GM19043 (cell line): ENCODE results near the gene HAAO.
A peak's percentile ranks its signal among the peaks of the same experiment; 100 is the strongest.
"Not testable (repeated sequence)": the region's sequence is repeated elsewhere in the genome, so short reads cannot be mapped to it uniquely, and the experiment has no call there.

Experiments used
- ATAC-seq: cut with Tn5 transposase; IDR thresholded peaks from one replicate; pipeline ENCODE4 v1.9.1; 2021; ENCODE audit warnings: low read depth; ENCODE audit not compliant: unreplicated experiment

The HAAO gene

DNA sequence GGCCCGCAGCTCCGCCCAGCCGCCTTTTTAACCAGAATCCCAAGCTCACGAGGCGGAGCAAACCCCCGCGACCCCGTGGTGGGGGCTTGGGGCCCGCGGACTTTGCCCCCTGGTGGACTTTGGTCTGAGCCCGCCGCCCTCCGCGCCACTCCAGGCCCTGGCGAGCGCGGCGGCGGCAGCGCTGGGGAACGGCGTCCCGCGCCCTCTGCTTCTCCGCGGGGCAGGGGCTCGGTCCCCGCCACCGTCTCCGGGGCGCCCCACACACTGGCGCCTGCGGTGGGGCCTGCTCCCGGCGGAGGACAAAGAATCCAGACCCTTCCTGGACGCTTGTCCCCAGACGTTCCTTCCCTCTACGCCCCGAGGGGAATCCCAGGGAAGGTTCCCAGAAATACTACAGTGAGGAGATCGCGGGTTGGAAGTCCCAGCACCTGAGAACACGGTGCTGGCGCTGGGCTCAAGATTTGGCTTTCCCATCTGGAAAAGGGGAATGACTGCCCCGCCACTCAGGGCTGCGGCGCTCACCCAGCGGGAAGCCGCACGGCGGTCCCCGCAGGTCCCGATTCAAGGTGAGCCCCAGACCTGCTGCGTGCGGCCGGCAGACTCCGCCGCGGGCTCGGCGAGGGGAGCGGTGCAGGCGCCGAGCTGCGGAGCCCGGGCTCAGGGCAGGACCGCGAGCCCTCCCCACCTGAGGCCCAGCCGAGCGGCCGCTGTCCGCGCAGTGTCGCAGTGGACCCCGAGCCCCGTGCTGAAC is at the start of gene HAAO:
HAAO (minus strand) TSS at position 1 of the 751 bp plus-strand sequence. CDS start 47 bp downstream, outside the sequence.
- ATAC-seq: no peak

- no peak for ATAC-seq
Observed at GRCh38 chr2:42841344-42841743, 49.0 kb upstream of the HAAO start.

GRCh38 chr2:42840760-42841159 is 48.4 kb upstream of the HAAO start:
- ATAC-seq: no peak

DNA sequence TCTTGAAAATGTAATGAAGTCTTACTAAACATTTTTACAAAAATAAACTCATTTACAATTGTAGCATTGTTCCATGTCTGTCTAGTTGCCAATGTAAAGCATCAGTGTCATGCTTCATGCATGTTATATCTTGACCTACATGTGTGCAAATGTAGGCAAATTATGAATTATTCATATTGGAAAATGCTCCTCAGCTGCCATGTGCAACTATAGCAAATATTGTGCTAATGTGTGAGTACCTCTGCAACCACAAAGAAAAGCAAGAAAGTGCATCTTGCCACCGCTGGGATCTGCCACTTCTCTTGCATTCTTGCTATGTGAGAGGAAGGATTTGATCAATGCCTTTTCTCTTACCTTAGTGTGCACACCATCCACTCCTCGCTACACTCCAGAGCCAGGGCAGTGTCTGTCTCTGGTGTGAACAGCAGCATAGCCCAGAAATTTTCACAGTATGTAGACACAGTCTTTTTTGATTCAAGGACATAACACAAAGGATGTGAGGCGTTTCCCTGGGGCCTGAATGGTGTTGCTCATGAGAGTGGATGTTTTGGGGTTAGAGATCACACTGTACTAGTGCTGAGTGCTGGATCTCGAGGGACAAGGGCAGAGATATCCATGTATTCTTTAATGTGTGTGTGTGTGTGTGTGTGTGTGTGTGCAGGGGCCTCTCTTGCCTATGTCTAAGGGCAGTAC is 47.6 kb upstream of the HAAO start:
- no peak for ATAC-seq

DNA sequence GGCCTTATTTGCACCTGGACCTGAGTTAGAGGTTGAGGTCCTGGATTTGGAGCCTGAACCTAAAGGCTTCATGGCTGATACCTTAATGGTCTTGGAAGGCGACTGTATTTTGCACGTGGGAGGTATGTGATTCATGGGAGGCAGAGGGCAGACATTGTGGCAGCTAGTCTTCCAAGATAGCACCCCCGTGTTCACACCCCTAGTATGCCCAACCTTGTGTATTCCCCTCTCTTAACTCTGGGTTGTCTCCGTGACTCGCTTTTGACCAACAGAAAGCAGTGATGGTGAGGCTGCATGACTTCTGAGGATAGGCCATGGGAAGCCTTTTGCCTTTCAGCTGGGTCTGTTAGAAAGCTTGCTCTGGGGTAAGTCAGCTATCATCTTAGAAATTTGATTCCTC is 45.8 kb upstream of the HAAO start:
- no peak for ATAC-seq

DNA sequence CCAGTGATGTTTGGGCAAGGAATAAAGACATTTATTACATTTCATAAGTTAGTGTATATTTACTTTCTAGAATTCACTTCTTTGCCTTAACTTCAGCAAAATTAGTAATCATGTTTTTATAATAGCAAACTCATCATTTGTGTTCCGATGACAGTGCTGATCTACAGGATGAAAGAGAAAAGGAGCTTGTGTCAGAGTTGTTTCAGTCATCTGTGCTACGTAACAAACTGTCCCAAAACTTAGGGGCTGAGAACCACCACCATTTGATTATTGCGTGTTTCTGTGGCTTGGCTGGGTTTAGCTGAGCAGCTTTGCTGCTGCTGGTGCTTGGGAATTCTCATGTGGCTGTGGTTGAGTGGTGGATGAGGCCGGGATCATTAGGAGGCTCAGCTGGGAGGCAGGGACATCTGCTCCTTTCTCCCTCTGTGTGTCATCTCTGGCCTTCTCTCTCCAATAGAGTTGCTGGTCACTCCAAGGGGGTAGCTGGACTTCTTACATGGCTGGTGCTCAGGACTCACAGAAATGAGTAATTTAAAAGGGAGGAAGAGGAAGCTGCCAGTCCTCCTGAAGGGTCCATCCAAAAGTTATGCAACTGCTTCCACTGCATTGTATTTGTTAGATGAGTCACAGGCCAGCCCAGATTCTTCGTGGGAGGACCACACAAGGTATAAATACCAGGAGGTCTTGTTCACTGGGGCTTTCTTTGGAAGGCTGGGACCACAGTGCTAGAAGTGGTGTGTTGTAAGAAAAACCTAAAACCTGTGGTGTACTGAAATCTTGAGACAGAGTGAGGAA is 43.4 kb upstream of the HAAO start:
- ATAC-seq: no peak

- no peak for ATAC-seq
Observed at GRCh38 chr2:42834161-42834560, 41.8 kb upstream of the HAAO start.

DNA sequence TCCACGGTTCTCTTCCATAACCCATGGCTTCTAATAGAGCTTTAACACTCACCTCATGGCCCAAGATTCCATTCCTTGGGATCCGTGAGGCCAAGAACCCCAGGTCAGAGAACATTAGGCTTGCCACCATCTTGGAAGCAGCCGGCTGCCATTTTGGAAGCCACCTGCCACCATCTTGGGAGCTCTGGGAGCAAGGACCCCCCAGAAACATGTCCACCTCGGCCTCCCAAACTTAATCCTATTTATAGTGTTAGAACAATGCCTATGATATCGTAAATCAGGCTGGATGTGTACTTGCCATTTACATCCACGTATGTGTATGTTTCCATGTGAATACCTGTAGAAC is 39.9 kb upstream of the HAAO start:
- ATAC-seq: no peak

DNA sequence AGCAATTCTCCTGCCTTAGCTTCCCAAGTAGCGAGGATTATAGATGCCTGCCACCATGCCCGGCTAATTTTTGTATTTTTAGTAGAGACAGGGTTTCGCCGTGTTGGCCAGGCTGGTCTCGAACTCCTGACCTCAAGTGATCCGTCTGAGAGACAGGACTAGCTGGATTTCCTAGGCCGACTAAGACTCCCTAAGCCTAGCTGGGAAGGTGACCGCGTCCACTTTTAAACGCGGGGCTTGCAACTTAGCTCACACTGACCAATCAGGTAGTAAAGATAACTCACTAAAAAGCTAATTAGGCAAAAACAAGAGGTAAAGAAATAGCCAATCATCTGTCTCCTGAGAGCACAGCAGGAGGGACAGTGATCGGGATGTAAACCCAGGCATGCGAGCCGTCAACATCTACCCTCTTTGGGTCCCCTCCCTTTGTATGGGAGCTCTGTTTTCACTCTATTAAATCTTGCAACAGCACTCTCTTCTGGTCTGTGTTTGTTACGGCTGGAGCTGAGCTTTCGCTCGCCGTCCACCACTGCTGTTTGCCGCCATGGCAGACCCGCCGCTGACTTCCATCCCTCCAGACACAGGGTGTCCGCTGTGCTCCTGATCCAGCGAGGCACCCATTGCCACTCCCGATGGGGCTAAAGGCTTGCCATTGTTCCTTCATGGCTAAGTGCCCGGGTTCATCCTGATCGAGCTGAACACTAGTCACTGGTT is 39.3 kb upstream of the HAAO start:
- ATAC-seq: not testable (repeated sequence)

DNA sequence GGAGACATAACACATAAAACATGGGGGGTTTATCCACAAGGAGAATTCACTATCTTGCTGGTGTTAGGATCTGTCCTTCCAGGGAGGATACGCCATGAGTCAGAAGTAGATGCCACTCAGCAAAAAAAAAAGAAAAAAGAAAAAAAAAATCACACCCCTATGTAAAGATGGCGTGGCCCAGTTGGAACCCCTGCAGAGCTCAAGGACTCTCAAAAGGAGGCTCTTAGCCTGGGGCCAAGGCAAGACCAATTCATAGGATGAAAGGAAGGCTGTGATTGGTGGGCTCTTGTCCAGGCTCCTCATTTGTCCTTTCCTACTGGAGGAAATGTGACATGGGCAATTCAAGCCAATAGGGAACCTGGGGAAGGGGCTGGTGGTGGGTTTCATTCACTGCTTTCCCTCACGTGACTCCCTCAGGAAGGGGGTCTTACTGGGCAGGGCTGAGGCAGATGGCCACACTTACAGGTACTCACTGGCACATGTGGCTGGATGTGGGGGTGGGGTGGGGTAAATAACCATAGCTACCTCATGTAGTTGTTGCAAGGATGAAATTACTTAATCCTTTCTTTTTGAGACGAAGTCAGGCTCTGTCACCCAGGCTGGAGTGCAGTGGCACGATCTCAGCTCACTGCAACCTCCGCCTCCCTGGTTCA is 38.7 kb upstream of the HAAO start:
- ATAC-seq: no peak

GRCh38 chr2:42829671-42830440 is 37.5 kb upstream of the HAAO start:
- ATAC-seq: no peak

GRCh38 chr2:42828487-42829425 is 36.4 kb upstream of the HAAO start:
- ATAC-seq: peak; percentile 79

DNA sequence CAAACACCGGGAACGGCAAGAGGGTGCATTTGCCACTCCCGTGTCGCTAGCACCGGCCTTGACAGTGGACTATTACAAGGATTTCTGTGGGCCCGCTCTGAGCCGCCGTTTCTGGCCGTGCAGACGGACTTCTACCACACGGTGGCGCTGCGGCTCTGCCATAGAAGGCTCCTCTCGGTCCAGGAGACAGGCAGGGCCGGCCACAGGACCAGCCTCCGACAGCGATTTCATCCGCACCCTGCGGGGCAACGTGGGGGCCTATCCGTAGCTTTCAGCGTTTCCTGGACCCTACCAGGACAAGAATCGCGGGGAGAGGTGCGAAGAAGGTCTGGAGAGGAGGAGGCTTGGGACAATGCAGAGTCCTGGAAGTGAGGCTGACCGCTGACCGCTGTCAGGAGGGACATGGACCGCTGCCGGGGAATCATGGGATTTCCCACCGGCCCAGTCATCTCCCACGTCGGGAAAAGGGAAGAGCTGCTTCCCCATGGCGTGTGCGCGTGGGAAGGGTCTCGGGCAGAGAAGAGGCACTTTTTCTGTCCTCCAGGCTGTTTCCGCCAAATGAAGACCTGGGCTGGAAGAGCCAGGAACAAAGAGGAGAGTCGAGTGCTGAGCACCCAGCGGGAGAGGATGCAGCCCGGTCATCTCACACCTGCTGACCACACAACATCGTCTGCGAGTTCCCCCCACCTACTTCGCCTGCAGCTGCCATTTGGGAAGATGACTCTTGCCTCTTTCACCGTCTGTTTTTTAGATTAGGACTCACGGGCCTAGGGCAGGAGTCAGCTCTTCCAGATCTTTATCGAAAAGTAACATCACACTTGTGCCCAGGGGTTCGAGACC is 35.5 kb upstream of the HAAO start:
- ATAC-seq: peak; percentile 80

DNA sequence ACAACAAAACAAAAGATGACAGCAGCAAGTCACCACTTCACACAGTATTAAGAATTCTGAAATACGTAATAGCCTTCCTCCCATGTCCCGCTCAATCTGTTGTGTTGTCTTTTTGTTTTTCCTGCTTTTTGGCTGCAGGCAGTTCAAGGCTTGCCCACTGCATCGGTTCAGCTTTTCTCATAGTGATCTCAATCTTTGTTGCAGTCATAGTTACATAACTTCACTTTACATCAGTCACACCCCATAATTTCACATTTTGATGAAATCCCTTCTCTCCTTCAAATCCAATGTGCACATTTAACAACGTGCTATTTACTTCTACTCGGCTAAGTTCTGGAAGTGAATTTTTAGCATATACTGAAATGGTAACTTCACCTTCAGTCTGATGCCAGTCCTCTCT is 33.8 kb upstream of the HAAO start:
- no peak for ATAC-seq

DNA sequence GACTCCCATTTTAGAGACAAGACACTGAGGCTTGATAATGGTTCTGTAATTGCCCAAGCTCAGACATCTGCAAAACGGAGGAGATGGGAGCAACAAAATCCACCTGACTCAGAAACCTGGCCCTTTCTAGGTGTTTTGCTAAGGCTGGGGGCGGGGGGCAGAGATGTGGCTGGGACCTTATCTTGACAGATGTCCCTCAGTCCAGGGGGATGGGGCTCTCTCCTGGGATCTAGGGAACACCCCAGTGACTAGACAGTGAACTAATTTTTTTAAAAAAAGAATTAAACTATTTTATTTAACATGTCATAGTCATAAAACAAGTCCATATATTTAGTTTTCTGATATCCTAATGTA is 32.0 kb upstream of the HAAO start:
- no peak for ATAC-seq

DNA sequence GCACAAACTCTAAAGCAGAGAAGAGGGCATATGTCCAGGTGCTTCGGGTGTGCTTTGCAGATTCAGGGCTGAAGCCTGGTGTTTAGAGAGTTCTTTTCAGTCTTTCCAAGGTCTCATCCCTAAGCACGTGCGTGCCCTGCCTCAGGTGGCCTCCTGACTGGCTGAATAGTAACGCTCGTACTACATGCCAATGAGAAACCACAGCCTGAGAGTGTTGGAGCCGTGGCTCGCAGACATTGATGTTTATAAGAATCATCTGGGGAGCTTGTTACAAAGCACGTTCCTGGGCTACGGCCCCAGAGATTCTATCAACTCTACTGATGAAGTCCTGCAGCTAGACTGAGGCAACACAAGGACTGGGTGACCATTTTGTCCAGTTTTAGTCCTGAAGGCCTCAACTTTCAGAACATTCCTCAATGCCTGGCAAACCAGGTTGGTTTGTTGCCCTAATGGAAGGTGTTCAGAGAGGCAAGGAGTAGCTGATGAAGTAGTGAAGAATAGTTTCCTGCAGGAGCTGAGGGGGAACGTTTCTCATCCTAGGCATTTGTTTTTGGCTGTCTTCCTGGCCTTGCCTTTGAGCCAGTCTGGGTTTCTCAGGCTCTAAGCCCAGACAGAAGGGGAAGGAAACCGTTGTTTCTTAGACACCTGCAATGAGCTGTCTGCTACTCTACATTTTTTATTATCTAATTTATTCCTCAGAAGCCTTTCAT is 31.5 kb upstream of the HAAO start:
- no peak for ATAC-seq

- ATAC-seq: no peak
Observed at GRCh38 chr2:42819160-42819559, 26.8 kb upstream of the HAAO start.
